Esophagus muscularis mucosa (tissue), 4 donors: ENCODE data around the gene CCDC12. TPM values are rescaled to one million over a fixed set of nuclear protein-coding genes. Genes with fewer than 3 reads are reported as not detected.

Experiments
- DNase-seq: peaks from one replicate; pipeline ENCODE4 v3.0.0-alpha.2; 2017; ENCODE audit errors: extremely low spot score
- H3K27ac ChIP-seq, 4 donors: fragments of 200-600 bp; sonication (generic); replicated peaks in 1 of 4; 1 replicate in 3 of 4; 2 replicates in 1 of 4; pipeline ENCODE4 v1.5.1; 2016 to 2019; ENCODE audit warnings: mild to moderate bottlenecking in 1 of 4
- H3K27me3 ChIP-seq, 4 donors: fragments of 200-600 bp; sonication (generic); one replicate each; pipeline versions ENCODE4 v1.5.1 to v1.6.0; 2016 to 2019
- H3K36me3 ChIP-seq, 4 donors: fragments of 200-600 bp; sonication (generic); one replicate each; pipeline ENCODE4 v1.5.1; 2016 to 2019
- H3K4me1 ChIP-seq, 4 donors: fragments of 200-600 bp; sonication (generic); one replicate each; pipeline ENCODE4 v1.5.1; 2016 to 2019
- H3K4me3 ChIP-seq, 4 donors: fragments of 200-600 bp; sonication (generic); 1 replicate in 2 of 4; 2 replicates in 2 of 4; pipeline ENCODE4 v1.5.1; 2016 to 2019; ENCODE audit warnings: mild to moderate bottlenecking in 4 of 4, moderate library complexity in 1 of 4
- H3K9me3 ChIP-seq, 4 donors: fragments of 200-600 bp; sonication (generic); 1 replicate in 3 of 4; 2 replicates in 1 of 4; pipeline ENCODE4 v1.5.1; 2016 to 2019
- EP300 ChIP-seq: sonication (generic); formaldehyde crosslinking; IDR thresholded peaks from one replicate; pipeline ENCODE4 v1.6.1; 2017; ENCODE audit warnings: antibody characterized with exemption
- POLR2A ChIP-seq: fragments of 450-650 bp; IDR thresholded peaks from one replicate; pipeline ENCODE4 v1.6.1; 2017; ENCODE audit warnings: antibody characterized with exemption, moderate library complexity, mild to moderate bottlenecking, low read depth
- POLR2AphosphoS5 ChIP-seq, 2 donors: sonication (generic); formaldehyde crosslinking; IDR thresholded peaks; one replicate each; pipeline ENCODE4 v1.6.1; 2017; ENCODE audit warnings: antibody characterized with exemption in 2 of 2
- WGBS: methylation state at CpG from one replicate; pipeline ENCODE4 v1.1.5; 2018; 5-methylcytosine and 5-hydroxymethylcytosine counted together
- intact Hi-C: fragments of 100-400 bp; cut with DNase I; formaldehyde crosslinking; loops from one replicate; pipeline ENCODE4 v1.15.1; 2023
- total RNA-seq, 4 donors: library from RNA; depleted of rRNA; stranded (reverse); fragments of >200 nt; gene quantifications; one replicate each; pipeline versions ENCODE4 v1.1.0 to v1.2.1, GENCODE V29; 2016
- TF ChIP-seq, protein P1 (sequence below), 3 experiments: fragments of 200-600 bp in 2 of 3; fragments of 450-650 bp in 1 of 3; sonication (generic) in 2 of 3; IDR thresholded peaks; one replicate each; pipeline ENCODE4 v1.5.1; 2017 to 2019; ENCODE audit warnings: antibody characterized with exemption in 3 of 3, mild to moderate bottlenecking in 2 of 3, moderate library complexity in 1 of 3

CCDC12 gene
- total RNA-seq, 4 donors from 2014 or later, result 27.5 to 54.8 (median 36.7) TPM

- Histone ChIP-seq H3K27ac (peak overlapping the region in 2 of 4 donors; percentile 2 to 26), H3K4me3 (no peak overlapping the region), H3K9me3 (no peaks in the 10 kb centered on the region), H3K4me1 (peaks cover 31 to 67% (median 56%) of the 10 kb centered on the region in 4 donors), H3K27me3 (no peaks in the 10 kb centered on the region), H3K36me3 (no peaks in the 10 kb centered on the region)
- DNase-seq, result no peak
- TF ChIP-seq, protein P1, sequence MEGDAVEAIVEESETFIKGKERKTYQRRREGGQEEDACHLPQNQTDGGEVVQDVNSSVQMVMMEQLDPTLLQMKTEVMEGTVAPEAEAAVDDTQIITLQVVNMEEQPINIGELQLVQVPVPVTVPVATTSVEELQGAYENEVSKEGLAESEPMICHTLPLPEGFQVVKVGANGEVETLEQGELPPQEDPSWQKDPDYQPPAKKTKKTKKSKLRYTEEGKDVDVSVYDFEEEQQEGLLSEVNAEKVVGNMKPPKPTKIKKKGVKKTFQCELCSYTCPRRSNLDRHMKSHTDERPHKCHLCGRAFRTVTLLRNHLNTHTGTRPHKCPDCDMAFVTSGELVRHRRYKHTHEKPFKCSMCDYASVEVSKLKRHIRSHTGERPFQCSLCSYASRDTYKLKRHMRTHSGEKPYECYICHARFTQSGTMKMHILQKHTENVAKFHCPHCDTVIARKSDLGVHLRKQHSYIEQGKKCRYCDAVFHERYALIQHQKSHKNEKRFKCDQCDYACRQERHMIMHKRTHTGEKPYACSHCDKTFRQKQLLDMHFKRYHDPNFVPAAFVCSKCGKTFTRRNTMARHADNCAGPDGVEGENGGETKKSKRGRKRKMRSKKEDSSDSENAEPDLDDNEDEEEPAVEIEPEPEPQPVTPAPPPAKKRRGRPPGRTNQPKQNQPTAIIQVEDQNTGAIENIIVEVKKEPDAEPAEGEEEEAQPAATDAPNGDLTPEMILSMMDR (IDR thresholded peaks at IDR 0.05), result no peak
- no peak for TF ChIP-seq EP300
- TF ChIP-seq POLR2AphosphoS5 (IDR thresholded peaks at IDR 0.05), result no peak
- no peak for TF ChIP-seq POLR2A
- WGBS, result 83% methylated on average over 1 of the region's 2 CpGs
- intact Hi-C loops, result no loop called here
These were observed 6.0 kb upstream of the CCDC12 start for GRCh38 chr3:46982546-46982945.

DNA sequence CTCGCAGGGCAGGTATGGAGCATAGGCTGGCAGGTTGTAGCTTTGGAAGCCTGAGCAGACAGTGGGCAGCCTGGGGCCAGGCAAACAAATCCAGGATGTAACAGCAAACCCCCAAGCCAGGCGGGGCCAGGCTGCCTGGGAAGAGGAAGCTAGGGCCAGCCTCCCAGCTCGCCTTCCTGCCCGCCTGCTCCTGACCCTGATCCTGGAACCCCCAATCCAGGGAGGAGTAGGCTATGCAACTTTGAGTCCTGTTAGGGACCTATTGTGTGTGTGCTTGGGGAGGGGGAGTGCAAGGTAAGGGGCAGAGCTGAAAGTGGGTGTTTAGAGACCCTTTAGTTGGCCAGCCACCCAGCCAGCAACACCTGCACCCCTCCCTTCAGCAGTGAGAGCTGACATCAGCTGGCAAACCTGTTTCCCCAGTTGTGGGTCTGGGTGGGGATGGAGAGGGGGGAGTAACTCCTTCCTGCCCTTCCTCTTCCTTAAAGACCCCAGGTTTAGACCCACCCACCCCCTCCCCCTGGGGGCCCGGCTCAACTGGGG lies 5.5 kb upstream of the CCDC12 start:
- WGBS, result 49% methylated on average over 4 of the region's 5 CpGs
- intact Hi-C loops, result no loop called here
- H3K4me3 ChIP-seq, result peak overlapping the region in 2 of 4 donors; percentile 22 to 40

DNA sequence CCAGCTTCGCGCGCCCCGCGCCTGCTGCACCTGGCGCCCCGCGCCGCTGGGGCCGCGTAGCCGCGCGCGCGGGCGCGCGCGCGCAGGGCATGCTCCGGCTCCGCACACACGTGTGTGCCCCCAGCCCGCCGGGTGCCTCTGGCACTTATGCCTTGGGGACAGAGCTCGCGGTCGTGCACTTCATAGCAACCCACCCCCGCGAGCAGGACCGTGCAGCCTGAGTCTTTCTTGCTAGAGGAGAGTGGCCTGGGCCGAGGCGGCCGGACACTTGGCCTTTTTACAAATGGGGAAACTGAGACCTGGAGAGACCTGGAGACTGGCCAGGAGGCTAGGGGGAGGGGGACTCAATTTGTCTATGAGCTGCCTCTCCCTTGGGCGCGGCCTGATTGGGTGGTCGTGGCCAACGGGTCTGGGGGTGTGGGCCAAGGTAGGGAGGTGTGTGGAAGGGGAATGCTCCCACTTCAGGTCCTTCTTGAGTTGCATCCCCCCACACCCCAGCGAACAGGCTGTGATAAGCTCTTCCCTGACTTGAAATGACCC lies 3.5 kb upstream of the CCDC12 start:
- Histone ChIP-seq H3K27me3 (no peaks in the 10 kb centered on the region), H3K4me3 (peak overlapping the region; percentile 58 to 88 (median 77)), H3K27ac (peak overlapping the region; percentile 84 to 94 (median 89)), H3K9me3 (no peaks in the 10 kb centered on the region), H3K36me3 (no peaks in the 10 kb centered on the region), H3K4me1 (peaks cover 39 to 66% (median 59%) of the 10 kb centered on the region in 4 donors)
- no peak for DNase-seq
- intact Hi-C loops, result loop anchor here (5.0 kb wide), 1 partner anchor 43 kb away; no protein-coding TSS in a partner anchor
- WGBS, result 9% methylated on average over 11 of the region's 40 CpGs
- no peak for TF ChIP-seq POLR2AphosphoS5 (IDR thresholded peaks at IDR 0.05)
- TF ChIP-seq EP300, result no peak
- no peak for TF ChIP-seq POLR2A
- TF ChIP-seq, protein P1 (IDR thresholded peaks at IDR 0.05), result no peak

More for the DNA sequence above, 5.5 kb upstream of the CCDC12 start:
- peak overlapping the region; percentile 2 to 53 (median 39) for H3K27ac ChIP-seq
- no peaks in the 10 kb centered on the region for H3K9me3 ChIP-seq
- H3K4me1 ChIP-seq, result peaks cover 31 to 67% (median 56%) of the 10 kb centered on the region in 4 donors
- DNase-seq, result no peak
- H3K36me3 ChIP-seq, result no peaks in the 10 kb centered on the region
- H3K27me3 ChIP-seq, result no peaks in the 10 kb centered on the region
- TF ChIP-seq EP300 (no peak), POLR2AphosphoS5 (IDR thresholded peaks at IDR 0.05) (peak in 1 of 2 donors; percentile 14), POLR2A (no peak)

GRCh38 chr3:46978985-46979944 lies 2.7 kb upstream of the CCDC12 start, which contains the start of gene NBEAL2:
NBEAL2 (plus strand) TSS chr3:46979666; CDS start chr3:46979862, 196 bp downstream.
- intact Hi-C loops, result loop anchor here (5.0 kb wide), 1 partner anchor 42 kb away; no protein-coding TSS in a partner anchor
- H3K9me3 ChIP-seq, result no peaks in the 10 kb centered on the region
- WGBS, result 2% methylated on average over 30 of the region's 73 CpGs
- peaks cover 47 to 73% (median 66%) of the 10 kb centered on the region in 4 donors for H3K4me1 ChIP-seq
- H3K27me3 ChIP-seq, result no peaks in the 10 kb centered on the region
- H3K36me3 ChIP-seq, result no peaks in the 10 kb centered on the region
- TF ChIP-seq, protein P1 (IDR thresholded peaks at IDR 0.05), result peak; percentile 5 to 20 (median 19)
- TF ChIP-seq POLR2AphosphoS5 (IDR thresholded peaks at IDR 0.05), result peak; percentile 90
- no peak for TF ChIP-seq EP300
- peak; percentile 61 for TF ChIP-seq POLR2A
- peak; percentile 98 for DNase-seq
- H3K27ac ChIP-seq, result peak within 1 kb of the TSS; percentile 84 to 94 (median 89)
- peak within 1 kb of the TSS; percentile 58 to 88 (median 77) for H3K4me3 ChIP-seq
